SK-N-SH (cell line): ENCODE data around the gene CTAG2. TPM values are rescaled to one million over a fixed set of nuclear protein-coding genes. Genes with fewer than 3 reads are reported as not detected.
"Not testable (repeated sequence)": the region's sequence is repeated elsewhere in the genome, so short reads cannot be mapped to it uniquely, and the experiment has no call there.

Experiments
- CTCF ChIA-PET: fragments of 300-600, 350-600 bp; formaldehyde crosslinking; extraction: SDS; loops from one replicate; lab custom pipeline; 2021; lab: Yijun Ruan, JAX
- POLR2A ChIA-PET: fragments of 350-600 bp; sonication (Branson Sonifier 250); formaldehyde crosslinking; extraction: SDS; loops from one replicate; lab custom pipeline; 2020; ENCODE audit warnings: antibody characterized with exemption, inconsistent platforms; lab: Yijun Ruan, JAX
- DNase-seq: peaks from one replicate; pipeline ENCODE4 v3.0.0; 2012
- H2AFZ ChIP-seq: fragments of 200-600 bp; sonication (generic); 2 replicates; pipeline ENCODE4 v1.8.1; 2016; ENCODE audit warnings: antibody characterized with exemption, mild to moderate bottlenecking, low read depth
- H3F3A ChIP-seq: fragments of 200-600 bp; sonication (generic); replicated peaks from 2 replicates; pipeline ENCODE3; 2016; ENCODE audit warnings: antibody characterized with exemption, mild to moderate bottlenecking; ENCODE audit not compliant: insufficient read depth
- H3K27ac ChIP-seq, 2 experiments: fragments of 200-500 bp in 1 of 2; fragments of 200-600 bp in 1 of 2; sonication (Bioruptor generic) in 1 of 2; sonication (generic), shearing (Covaris generic) in 1 of 2; 2 replicates each; pipeline versions ENCODE4 v1.5.1 to v1.6.1; 2014 to 2016; ENCODE audit warnings: low read depth in 2 of 2, inconsistent platforms in 1 of 2, low read length in 1 of 2, mild to moderate bottlenecking in 1 of 2, mixed read lengths in 1 of 2
- H3K27me3 ChIP-seq: fragments of 200-600 bp; sonication (generic), shearing (Covaris generic); 2 replicates; pipeline ENCODE4 v1.6.1; 2016; ENCODE audit warnings: mixed run types; ENCODE audit not compliant: insufficient read depth
- H3K36me3 ChIP-seq, 2 experiments: fragments of 200-500 bp in 1 of 2; fragments of 200-600 bp in 1 of 2; sonication (Bioruptor generic) in 1 of 2; sonication (generic) in 1 of 2; replicated peaks in 1 of 2; 2 replicates each; pipeline versions ENCODE3 to v1.5.1; 2014 to 2016; ENCODE audit warnings: low read length in 1 of 2, mild to moderate bottlenecking in 1 of 2; ENCODE audit not compliant: insufficient read depth in 2 of 2, control insufficient read depth in 1 of 2
- H3K4me1 ChIP-seq, 2 experiments: fragments of 200-500 bp in 1 of 2; fragments of 200-600 bp in 1 of 2; sonication (Bioruptor generic) in 1 of 2; sonication (generic), shearing (Covaris generic) in 1 of 2; 2 replicates each; pipeline versions ENCODE4 v1.5.1 to v1.6.1; 2014 to 2016; ENCODE audit warnings: low read depth in 1 of 2, low read length in 1 of 2, mixed run types in 1 of 2; ENCODE audit not compliant: insufficient read depth in 2 of 2, control insufficient read depth in 1 of 2
- H3K4me2 ChIP-seq: fragments of 200-600 bp; sonication (generic), shearing (Covaris generic); 2 replicates; pipeline ENCODE4 v1.6.1; 2017; ENCODE audit warnings: mixed run types
- H3K4me3 ChIP-seq, 2 experiments: fragments of 200-500 bp in 1 of 2; fragments of 200-600 bp in 1 of 2; sonication (Bioruptor generic) in 1 of 2; sonication (generic), shearing (Covaris generic) in 1 of 2; 2 replicates each; pipeline versions ENCODE4 v1.5.1 to v1.8.1; 2014 to 2016; ENCODE audit warnings: low read depth in 2 of 2, inconsistent platforms in 1 of 2, low read length in 1 of 2, mild to moderate bottlenecking in 1 of 2, mixed read lengths in 1 of 2, moderate library complexity in 1 of 2
- H3K79me2 ChIP-seq: fragments of 200-600 bp; sonication (generic); 2 replicates; pipeline ENCODE4 v1.8.1; 2017; ENCODE audit warnings: mild to moderate bottlenecking; ENCODE audit not compliant: insufficient read depth
- H3K9ac ChIP-seq: fragments of 200-600 bp; sonication (generic); 2 replicates; pipeline ENCODE4 v1.6.1; 2017; ENCODE audit warnings: mixed run types
- H3K9me2 ChIP-seq: fragments of 200-600 bp; sonication (generic); 2 replicates; pipeline ENCODE4 v1.6.1; 2017; ENCODE audit warnings: mixed run types
- H3K9me3 ChIP-seq: fragments of 200-600 bp; sonication (generic); 2 replicates; pipeline ENCODE4 v1.6.1; 2017; ENCODE audit warnings: mixed run types, mild to moderate bottlenecking, moderate library complexity
- H4K20me1 ChIP-seq: fragments of 200-600 bp; sonication (generic); 2 replicates; pipeline ENCODE4 v1.6.1; 2017; ENCODE audit warnings: mild to moderate bottlenecking, mixed run types; ENCODE audit not compliant: insufficient read depth
- POLR2AphosphoS5 ChIP-seq: IDR thresholded peaks from 2 replicates; pipeline ENCODE4 v1.6.1; 2012; ENCODE audit warnings: low read depth, low read length
- RXRA ChIP-seq: IDR thresholded peaks from 2 replicates; pipeline ENCODE4 v1.4.0; 2012; ENCODE audit warnings: low read depth, mild to moderate bottlenecking, borderline replicate concordance
- WGBS: methylation state at CpG from one replicate; pipeline ENCODE4 v1.1.6; 2017; ENCODE audit warnings: low lambda C conversion rate; 5-methylcytosine and 5-hydroxymethylcytosine counted together
- polyA plus RNA-seq, 3 experiments: library from polyadenylated mRNA; depleted of rRNA; stranded (reverse); fragments of >200 nt; gene quantifications; 2 replicates each; pipeline ENCODE4 v1.2.3, GENCODE V29; 2012
- TF ChIP-seq, protein P1 (sequence below): fragments of 200-600 bp; sonication (generic); IDR thresholded peaks from 2 replicates; pipeline ENCODE4 v1.6.1; 2017; ENCODE audit warnings: antibody characterized with exemption, mild to moderate bottlenecking, moderate library complexity

The CTAG2 gene
- polyA plus RNA-seq, 1 of the 3 experiments (the other 2 are of a cell fraction): 3.7 TPM

DNA sequence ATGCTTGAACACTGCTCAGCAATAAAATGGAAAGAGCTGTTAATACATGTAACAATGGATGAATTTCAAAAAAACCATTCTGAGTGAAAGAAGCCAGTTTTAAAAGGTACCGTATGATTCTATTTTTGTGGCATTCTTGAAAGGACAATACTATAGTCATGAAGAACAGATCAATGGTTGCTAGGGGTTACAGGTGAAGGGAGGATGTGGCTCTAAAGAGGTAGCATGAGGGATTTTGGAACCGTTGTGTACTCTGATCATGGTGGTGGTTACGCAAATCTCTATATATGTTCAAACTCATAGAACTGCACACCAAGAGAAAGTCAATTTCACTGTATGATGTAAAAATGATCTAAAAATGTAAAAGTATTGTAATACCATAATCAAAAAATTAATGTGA lies 40.0 kb upstream of the CTAG2 start (continued):
- no peak for TF ChIP-seq POLR2AphosphoS5
- TF ChIP-seq RXRA: no peak
- TF ChIP-seq, protein P1, sequence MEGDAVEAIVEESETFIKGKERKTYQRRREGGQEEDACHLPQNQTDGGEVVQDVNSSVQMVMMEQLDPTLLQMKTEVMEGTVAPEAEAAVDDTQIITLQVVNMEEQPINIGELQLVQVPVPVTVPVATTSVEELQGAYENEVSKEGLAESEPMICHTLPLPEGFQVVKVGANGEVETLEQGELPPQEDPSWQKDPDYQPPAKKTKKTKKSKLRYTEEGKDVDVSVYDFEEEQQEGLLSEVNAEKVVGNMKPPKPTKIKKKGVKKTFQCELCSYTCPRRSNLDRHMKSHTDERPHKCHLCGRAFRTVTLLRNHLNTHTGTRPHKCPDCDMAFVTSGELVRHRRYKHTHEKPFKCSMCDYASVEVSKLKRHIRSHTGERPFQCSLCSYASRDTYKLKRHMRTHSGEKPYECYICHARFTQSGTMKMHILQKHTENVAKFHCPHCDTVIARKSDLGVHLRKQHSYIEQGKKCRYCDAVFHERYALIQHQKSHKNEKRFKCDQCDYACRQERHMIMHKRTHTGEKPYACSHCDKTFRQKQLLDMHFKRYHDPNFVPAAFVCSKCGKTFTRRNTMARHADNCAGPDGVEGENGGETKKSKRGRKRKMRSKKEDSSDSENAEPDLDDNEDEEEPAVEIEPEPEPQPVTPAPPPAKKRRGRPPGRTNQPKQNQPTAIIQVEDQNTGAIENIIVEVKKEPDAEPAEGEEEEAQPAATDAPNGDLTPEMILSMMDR: no peak
- TF ChIP-seq, all 33 proteins: peak for 0

DNA sequence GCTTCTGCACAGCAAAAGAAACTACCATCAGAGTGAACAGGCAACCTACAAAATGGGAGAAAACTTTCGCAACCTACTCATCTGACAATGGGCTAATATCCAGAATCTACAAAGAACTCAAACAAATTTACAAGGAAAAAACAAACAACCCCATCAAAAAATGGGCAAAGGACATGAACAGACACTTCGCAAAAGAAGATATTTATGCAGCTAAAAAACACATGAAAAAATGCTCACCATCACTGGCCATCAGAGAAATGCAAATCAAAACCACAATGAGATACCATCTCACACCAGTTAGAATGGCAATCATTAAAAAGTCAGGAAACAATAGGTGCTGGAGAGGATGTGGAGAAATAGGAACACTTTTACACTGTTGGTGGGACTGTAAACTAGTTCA lies 37.1 kb upstream of the CTAG2 start:
- H2AFZ ChIP-seq, H3K4me3 ChIP-seq, DNase-seq, H3K36me3 ChIP-seq, H3K9me2 ChIP-seq, H3K79me2 ChIP-seq, H3K9ac ChIP-seq, H3K27ac ChIP-seq, POLR2A ChIA-PET, CTCF ChIA-PET, H3K4me1 ChIP-seq, H3K27me3 ChIP-seq, H4K20me1 ChIP-seq, H3F3A ChIP-seq, H3K4me2 ChIP-seq, H3K9me3 ChIP-seq: not testable (repeated sequence)
- 33% methylated on average over 2 of the region's 2 CpGs for whole genome bisulfite sequencing

DNA sequence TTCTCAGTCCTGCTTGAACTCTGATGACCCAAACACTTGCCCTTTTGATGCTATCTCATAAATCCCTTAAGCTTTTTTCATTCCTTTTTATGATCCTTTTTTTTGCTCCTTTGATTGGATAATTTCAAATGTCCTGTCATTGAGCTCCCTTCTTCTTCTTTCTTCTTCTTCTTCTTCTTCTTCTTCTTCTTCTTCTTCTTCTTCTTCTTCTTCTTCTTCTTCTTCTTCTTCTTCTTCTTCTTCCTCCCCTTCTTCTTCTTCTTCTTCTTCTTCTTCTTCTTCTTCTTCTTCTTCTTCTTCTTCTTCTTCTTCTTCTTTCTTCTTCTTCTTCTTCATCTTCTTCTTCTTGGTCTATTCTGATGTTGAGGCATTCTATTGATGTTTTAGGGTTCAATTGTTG lies 18.7 kb upstream of the CTAG2 start:
- H2AFZ ChIP-seq, H3K27me3 ChIP-seq, CTCF ChIA-PET, H4K20me1 ChIP-seq, H3K9me2 ChIP-seq, DNase-seq, H3K27ac ChIP-seq, H3K4me2 ChIP-seq, H3K4me1 ChIP-seq, H3K79me2 ChIP-seq, H3K36me3 ChIP-seq, H3K9ac ChIP-seq, H3K4me3 ChIP-seq, H3F3A ChIP-seq, POLR2A ChIA-PET, H3K9me3 ChIP-seq: not testable (repeated sequence)

DNA sequence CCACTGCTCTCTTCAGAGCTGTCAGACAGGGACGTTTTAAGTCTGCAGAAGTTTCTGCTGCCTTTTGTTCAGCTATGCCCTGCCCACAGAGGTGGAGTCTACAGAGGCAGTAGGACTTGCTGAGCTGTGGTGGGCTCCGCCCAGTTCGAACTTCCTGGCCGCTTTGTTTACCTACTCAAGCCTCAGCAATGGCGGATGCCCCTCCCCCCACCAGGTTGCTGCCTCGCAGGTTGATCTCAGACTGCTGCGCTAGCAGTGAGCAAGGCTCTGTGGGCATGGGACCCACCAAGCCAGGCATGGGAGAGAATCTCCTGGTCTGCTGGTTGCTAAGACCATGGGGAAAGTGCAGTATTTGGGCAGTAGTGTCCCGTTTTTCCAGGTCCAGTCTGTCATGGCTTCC lies 17.5 kb upstream of the CTAG2 start:
- POLR2A ChIA-PET: not testable (repeated sequence)

More for the DNA sequence above, 17.5 kb upstream of the CTAG2 start:
- not testable (repeated sequence) for DNase-seq, H3K27me3 ChIP-seq, H3K36me3 ChIP-seq, H3F3A ChIP-seq, H3K9ac ChIP-seq, H3K4me2 ChIP-seq, H3K9me3 ChIP-seq, H3K4me1 ChIP-seq, H3K9me2 ChIP-seq, H3K4me3 ChIP-seq, H3K79me2 ChIP-seq, H3K27ac ChIP-seq, H2AFZ ChIP-seq, H4K20me1 ChIP-seq
- 0% methylated on average over 3 of the region's 8 CpGs for WGBS
- CTCF ChIA-PET: interaction anchor here (1.1 kb wide), 1 partner anchor 535 kb away, joined by 3 read pairs; no protein-coding TSS in a partner anchor
